CD4-positive, alpha-beta T cell (primary cell): ENCODE data around the gene ACSF2. TPM values are rescaled to one million over a fixed set of nuclear protein-coding genes. Genes with fewer than 3 reads are reported as not detected.

ENCODE experiments used
- ATAC-seq: fragments of 200-7000 bp; cut with Tn5 transposase; one replicate; pipeline ENCODE4 v1.10.0; 2022; ENCODE audit warnings: mild to moderate bottlenecking; ENCODE audit not compliant: poor library complexity
- CTCF ChIA-PET: fragments of 350-600 bp; sonication (Branson Sonifier 250); formaldehyde crosslinking; loops from one replicate; lab custom pipeline; 2021; ENCODE audit warnings: antibody characterized with exemption, inconsistent platforms; lab: Charles Lee
- POLR2A ChIA-PET: fragments of 350-600 bp; sonication (Branson Sonifier 250); formaldehyde crosslinking; loops from one replicate; lab custom pipeline; 2021; ENCODE audit warnings: antibody characterized with exemption, inconsistent platforms; lab: Charles Lee
- DNase-seq, 14 experiments: peaks; one replicate each; pipeline ENCODE4 v3.0.0-alpha.2; 2013 to 2020; ENCODE audit warnings: mixed read lengths in 2 of 14
- H3K27ac ChIP-seq, 2 donors: one replicate each; pipeline versions ENCODE4 v1.5.1 to v1.7.0; 2013; ENCODE audit warnings: low read length in 2 of 2, low read depth in 1 of 2, mild to moderate bottlenecking in 1 of 2
- H3K27me3 ChIP-seq, 2 experiments: 1 replicate in 1 of 2; 2 replicates in 1 of 2; pipeline versions ENCODE4 v1.6.1 to v1.7.0; 2013; ENCODE audit warnings: low read length in 2 of 2, control low read depth in 1 of 2, mild to moderate bottlenecking in 1 of 2, moderate library complexity in 1 of 2; ENCODE audit not compliant: insufficient read depth in 2 of 2, control insufficient read depth in 1 of 2
- H3K36me3 ChIP-seq: one replicate; pipeline ENCODE4 v1.6.1; 2013; ENCODE audit warnings: low read length, control low read depth; ENCODE audit not compliant: insufficient read depth
- H3K4me1 ChIP-seq: one replicate; pipeline ENCODE4 v1.6.1; 2013; ENCODE audit warnings: low read length, control low read depth; ENCODE audit not compliant: insufficient read depth
- H3K4me3 ChIP-seq: one replicate; pipeline ENCODE4 v1.5.1; 2013; ENCODE audit warnings: mild to moderate bottlenecking, low read length, moderate library complexity
- H3K9me3 ChIP-seq, 2 experiments: 1 replicate in 1 of 2; 2 replicates in 1 of 2; pipeline versions ENCODE4 v1.6.1 to v1.7.0; 2013; ENCODE audit warnings: low read length in 2 of 2, mild to moderate bottlenecking in 2 of 2, control low read depth in 1 of 2, moderate library complexity in 1 of 2; ENCODE audit not compliant: control insufficient read depth in 1 of 2, insufficient read depth in 1 of 2
- H3K27ac Mint-ChIP-seq: one replicate; pipeline ENCODE4 v1.8.0; 2020; ENCODE audit warnings: mixed read lengths
- H3K27me3 Mint-ChIP-seq: one replicate; pipeline ENCODE4 v1.8.0; 2021; ENCODE audit warnings: mixed read lengths
- H3K36me3 Mint-ChIP-seq: one replicate; pipeline ENCODE4 v1.8.0; 2021; ENCODE audit warnings: low read depth, mixed read lengths
- H3K4me1 Mint-ChIP-seq: one replicate; pipeline ENCODE4 v1.8.0; 2021; ENCODE audit warnings: low read depth, mixed read lengths
- H3K4me3 Mint-ChIP-seq: one replicate; pipeline ENCODE4 v1.8.0; 2020; ENCODE audit warnings: mild to moderate bottlenecking, mixed read lengths
- H3K9me3 Mint-ChIP-seq: one replicate; pipeline ENCODE4 v1.8.0; 2020; ENCODE audit warnings: mixed read lengths
- intact Hi-C, 2 experiments: fragments of 100-400 bp; cut with DNase I in 1 of 2; cut with micrococcal nuclease in 1 of 2; formaldehyde crosslinking; loops; one replicate each; pipeline versions ENCODE4 v1.15.1 to v1.9.0; 2023 to 2025; cut with DNase I, micrococcal nuclease
- total RNA-seq, 174 experiments: library from RNA in 2 of 174; stranded (reverse) in 2 of 174; gene quantifications; one replicate each; pipeline ENCODE4 v1.2.3 and lab custom pipeline; 2021 to 2026
- TF ChIP-seq, protein P1 (sequence below): fragments of 200-600 bp; IDR thresholded peaks from one replicate; pipeline ENCODE4 v1.8.0; 2022; ENCODE audit warnings: antibody characterized with exemption, mild to moderate bottlenecking

Gene ACSF2
- total RNA-seq, 2 experiments from 2014 or later, result 11.9 to 13.9 TPM

DNA sequence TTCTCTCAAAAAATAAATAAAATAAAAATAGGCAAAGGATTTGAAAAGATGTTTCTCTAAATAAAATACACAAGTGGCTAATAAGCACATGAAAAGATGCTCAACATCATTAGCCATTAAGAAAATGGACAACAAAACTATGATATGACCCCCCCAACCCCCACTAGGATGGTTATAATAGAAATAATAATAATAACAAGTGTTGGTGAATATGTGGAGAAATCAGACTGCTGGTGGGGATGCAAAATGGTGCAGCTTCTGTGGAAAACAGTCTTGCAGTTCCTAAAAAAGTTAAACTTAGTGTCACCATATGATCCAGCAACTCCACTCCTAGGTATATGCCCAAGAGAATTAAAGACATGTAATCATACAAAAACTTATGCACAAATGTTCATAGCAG, 73.3 kb downstream of the ACSF2 start:
- Histone ChIP-seq H3K4me3 (no peak overlapping the region), H3K4me1 (no peaks in the 10 kb centered on the region), H3K9me3 (no peaks in the 10 kb centered on the region), H3K27me3 (peaks cover 0 to 5% of the 10 kb centered on the region in 2 experiments), H3K36me3 (no peaks in the 10 kb centered on the region), H3K27ac (no peak overlapping the region)
- Mint-ChIP-seq H3K27ac (no peak overlapping the region), H3K4me3 (no peak overlapping the region), H3K4me1 (no peaks in the 10 kb centered on the region), H3K27me3 (no peaks in the 10 kb centered on the region), H3K9me3 (no peaks in the 10 kb centered on the region), H3K36me3 (no peaks in the 10 kb centered on the region)
- ChIA-PET CTCF (no interaction called here), POLR2A (no interaction called here)
- ATAC-seq (no peak), DNase-seq (no peak)
- intact Hi-C loops, result no loop called here
- TF ChIP-seq, protein P1, sequence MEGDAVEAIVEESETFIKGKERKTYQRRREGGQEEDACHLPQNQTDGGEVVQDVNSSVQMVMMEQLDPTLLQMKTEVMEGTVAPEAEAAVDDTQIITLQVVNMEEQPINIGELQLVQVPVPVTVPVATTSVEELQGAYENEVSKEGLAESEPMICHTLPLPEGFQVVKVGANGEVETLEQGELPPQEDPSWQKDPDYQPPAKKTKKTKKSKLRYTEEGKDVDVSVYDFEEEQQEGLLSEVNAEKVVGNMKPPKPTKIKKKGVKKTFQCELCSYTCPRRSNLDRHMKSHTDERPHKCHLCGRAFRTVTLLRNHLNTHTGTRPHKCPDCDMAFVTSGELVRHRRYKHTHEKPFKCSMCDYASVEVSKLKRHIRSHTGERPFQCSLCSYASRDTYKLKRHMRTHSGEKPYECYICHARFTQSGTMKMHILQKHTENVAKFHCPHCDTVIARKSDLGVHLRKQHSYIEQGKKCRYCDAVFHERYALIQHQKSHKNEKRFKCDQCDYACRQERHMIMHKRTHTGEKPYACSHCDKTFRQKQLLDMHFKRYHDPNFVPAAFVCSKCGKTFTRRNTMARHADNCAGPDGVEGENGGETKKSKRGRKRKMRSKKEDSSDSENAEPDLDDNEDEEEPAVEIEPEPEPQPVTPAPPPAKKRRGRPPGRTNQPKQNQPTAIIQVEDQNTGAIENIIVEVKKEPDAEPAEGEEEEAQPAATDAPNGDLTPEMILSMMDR, result no peak

DNA sequence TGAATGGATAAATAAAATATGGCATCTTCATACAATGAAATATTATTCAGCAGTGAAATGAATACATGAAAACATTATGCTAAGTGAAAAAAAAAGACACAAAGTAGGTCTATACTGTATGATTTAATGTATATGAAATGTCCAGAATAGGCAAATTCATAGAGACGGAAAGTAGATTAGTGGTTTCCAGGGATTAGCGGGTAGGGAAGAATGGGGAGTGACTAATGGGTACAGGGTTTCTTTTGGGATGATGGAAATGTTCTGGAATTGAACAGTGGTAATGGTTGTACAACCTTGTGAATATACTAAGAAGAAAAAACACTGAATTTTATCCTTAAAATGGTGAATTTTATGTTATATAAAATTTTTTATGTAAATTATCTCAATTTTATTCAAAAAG, 73.7 kb downstream of the ACSF2 start:
- POLR2A ChIA-PET, result no interaction called here
- H3K36me3 ChIP-seq, result no peaks in the 10 kb centered on the region
- CTCF ChIA-PET, result no interaction called here

DNA sequence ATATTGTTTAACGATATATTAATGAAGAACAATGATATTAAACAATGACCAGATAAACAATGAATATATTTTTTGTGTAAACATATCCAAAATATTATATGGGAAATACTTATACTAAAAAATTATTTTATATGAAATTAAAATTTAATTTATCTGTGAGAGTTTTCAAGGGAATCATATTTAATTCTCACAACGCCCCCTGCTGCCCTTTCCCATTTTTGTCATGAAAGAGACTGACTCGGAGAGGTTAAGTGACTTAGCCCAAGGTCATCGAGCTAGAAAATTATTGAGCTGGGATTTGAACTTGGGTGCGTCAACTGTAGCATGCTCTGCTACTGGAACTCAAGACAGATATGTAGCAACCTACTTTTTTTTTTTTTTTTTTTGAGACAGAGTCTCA, 75.0 kb downstream of the ACSF2 start:
- H3K9me3 ChIP-seq, result no peaks in the 10 kb centered on the region
- ChIA-PET POLR2A (no interaction called here), CTCF (interaction anchor here (0.7 to 2.0 kb wide), 4 partner anchors 10 to 23 kb away, joined by 3 to 9 read pairs (median 5); no protein-coding TSS in a partner anchor)
- peak in 6 of 14 experiments; percentile 23 to 49 (median 42) for DNase-seq
- H3K27ac Mint-ChIP-seq, result no peak overlapping the region
- H3K36me3 ChIP-seq, result no peaks in the 10 kb centered on the region
- no peaks in the 10 kb centered on the region for H3K36me3 Mint-ChIP-seq
- no peak overlapping the region for H3K4me3 Mint-ChIP-seq
- ATAC-seq, result no peak
- no peak overlapping the region for H3K4me3 ChIP-seq
- H3K9me3 Mint-ChIP-seq, result no peaks in the 10 kb centered on the region
- intact Hi-C loops, result no loop called here
- H3K4me1 ChIP-seq, result no peaks in the 10 kb centered on the region
- H3K27me3 ChIP-seq, result no peaks in the 10 kb centered on the region
- no peaks in the 10 kb centered on the region for H3K27me3 Mint-ChIP-seq
- TF ChIP-seq, protein P1, result peak; percentile 53
- no peaks in the 10 kb centered on the region for H3K4me1 Mint-ChIP-seq
- no peak overlapping the region for H3K27ac ChIP-seq

More for the DNA sequence above, 73.7 kb downstream of the ACSF2 start:
- Histone ChIP-seq H3K9me3 (no peaks in the 10 kb centered on the region), H3K27ac (no peak overlapping the region), H3K27me3 (peaks cover 0 to 5% of the 10 kb centered on the region in 2 experiments), H3K4me1 (no peaks in the 10 kb centered on the region), H3K4me3 (no peak overlapping the region)
- H3K4me3 Mint-ChIP-seq, result no peak overlapping the region
- TF ChIP-seq, protein P1, result no peak
- no peak for DNase-seq
- no peaks in the 10 kb centered on the region for H3K36me3 Mint-ChIP-seq
- H3K9me3 Mint-ChIP-seq, result no peaks in the 10 kb centered on the region
- intact Hi-C loops, result no loop called here
- H3K27me3 Mint-ChIP-seq, result no peaks in the 10 kb centered on the region
- H3K27ac Mint-ChIP-seq, result no peak overlapping the region
- ATAC-seq, result no peak
- H3K4me1 Mint-ChIP-seq, result no peaks in the 10 kb centered on the region
